ENCODE results near the gene PLXNB2. TPM values are rescaled to one million over a fixed set of nuclear protein-coding genes. Genes with fewer than 3 reads are reported as not detected.
"Not testable (repeated sequence)": the region's sequence is repeated elsewhere in the genome, so short reads cannot be mapped to it uniquely, and the experiment has no call there.

Gene PLXNB2
- total and polyA plus RNA-seq, 4 donors: 123 to 310 (median 173) TPM

GRCh38 chr22:50326225-50326955, 18.9 kb upstream of the PLXNB2 start:
- no peaks in the 10 kb centered on the region for H3K27me3 ChIP-seq (ENCODE audit: control insufficient read depth in 3 of 3, insufficient read depth in 3 of 3, low read length in 2 of 3)
- H3K4me1 ChIP-seq (ENCODE audit: control insufficient read depth in 5 of 5, insufficient read depth in 5 of 5, low read length in 5 of 5): peaks cover 0 to 13% (median 6%) of the 10 kb centered on the region in 5 donors
- ATAC-seq (ENCODE audit: insufficient read depth, low FRiP score): no peak
- H3K4me3 ChIP-seq: peak overlapping the region; percentile 85
- peak overlapping the region in 1 of 2 donors; percentile 76 for H3K27ac ChIP-seq (ENCODE audit: low read depth in 1 of 2, low read length in 1 of 2)
- TF ChIP-seq CTCF (IDR thresholded peaks at IDR 0.05; ENCODE audit: control extremely low read depth, extremely low read depth): no peak
- peak overlapping the region; percentile 38 to 56 for H3K9ac ChIP-seq (ENCODE audit: insufficient read depth in 1 of 2, low read length in 2 of 2)
- no peaks in the 10 kb centered on the region for H3K36me3 ChIP-seq (ENCODE audit: control insufficient read depth in 4 of 4, insufficient read depth in 4 of 4, low read length in 4 of 4)
- 14 to 24% methylated on average over 38 to 56 of the region's 56 CpGs for WGBS, 2 donors
- peak in 1 of 3 donors; percentile 11 for DNase-seq
- H3K9me3 ChIP-seq (ENCODE audit: control insufficient read depth in 4 of 4, insufficient read depth in 3 of 4, low read length in 3 of 4): no peaks in the 10 kb centered on the region

- no peak for DNase-seq
- Histone ChIP-seq H3K36me3 (ENCODE audit: control insufficient read depth in 4 of 4, insufficient read depth in 4 of 4, low read length in 4 of 4) (no peaks in the 10 kb centered on the region), H3K27ac (ENCODE audit: low read depth in 1 of 2, low read length in 1 of 2) (no peak overlapping the region), H3K9ac (ENCODE audit: insufficient read depth in 1 of 2, low read length in 2 of 2) (no peak overlapping the region), H3K4me1 (ENCODE audit: control insufficient read depth in 5 of 5, insufficient read depth in 5 of 5, low read length in 5 of 5) (peaks cover 0 to 13% (median 6%) of the 10 kb centered on the region in 5 donors), H3K9me3 (ENCODE audit: control insufficient read depth in 4 of 4, insufficient read depth in 3 of 4, low read length in 3 of 4) (no peaks in the 10 kb centered on the region), H3K4me3 (no peak overlapping the region), H3K27me3 (ENCODE audit: control insufficient read depth in 3 of 3, insufficient read depth in 3 of 3, low read length in 2 of 3) (no peaks in the 10 kb centered on the region)
- WGBS, 2 donors: 85 to 91% methylated on average over 19 of the region's 19 CpGs
- ATAC-seq (ENCODE audit: insufficient read depth, low FRiP score): no peak
- TF ChIP-seq CTCF (IDR thresholded peaks at IDR 0.05; ENCODE audit: control extremely low read depth, extremely low read depth): no peak
Observed at GRCh38 chr22:50325444-50326224, 18.2 kb upstream of the PLXNB2 start.

GRCh38 chr22:50323900-50324299, 16.5 kb upstream of the PLXNB2 start:
- H3K9ac ChIP-seq (ENCODE audit: insufficient read depth in 1 of 2, low read length in 2 of 2): no peak overlapping the region
- no peak overlapping the region for H3K4me3 ChIP-seq
- no peak for TF ChIP-seq CTCF (IDR thresholded peaks at IDR 0.05; ENCODE audit: control extremely low read depth, extremely low read depth)
- ATAC-seq (ENCODE audit: insufficient read depth, low FRiP score) (no peak), DNase-seq (no peak)
- peaks cover 0 to 13% (median 6%) of the 10 kb centered on the region in 5 donors for H3K4me1 ChIP-seq (ENCODE audit: control insufficient read depth in 5 of 5, insufficient read depth in 5 of 5, low read length in 5 of 5)
- WGBS, 2 donors: 96 to 97% methylated on average over 5 of the region's 5 CpGs
- H3K27ac ChIP-seq (ENCODE audit: low read depth in 1 of 2, low read length in 1 of 2): no peak overlapping the region
- no peaks in the 10 kb centered on the region for H3K27me3 ChIP-seq (ENCODE audit: control insufficient read depth in 3 of 3, insufficient read depth in 3 of 3, low read length in 2 of 3)
- H3K36me3 ChIP-seq (ENCODE audit: control insufficient read depth in 4 of 4, insufficient read depth in 4 of 4, low read length in 4 of 4): no peaks in the 10 kb centered on the region
- no peaks in the 10 kb centered on the region for H3K9me3 ChIP-seq (ENCODE audit: control insufficient read depth in 4 of 4, insufficient read depth in 3 of 4, low read length in 3 of 4)

GRCh38 chr22:50322382-50323104, 15.1 kb upstream of the PLXNB2 start:
- not testable (repeated sequence) for H3K27ac ChIP-seq (ENCODE audit: low read depth in 1 of 2, low read length in 1 of 2); H3K27me3 ChIP-seq (ENCODE audit: control insufficient read depth in 3 of 3, insufficient read depth in 3 of 3, low read length in 2 of 3); H3K9ac ChIP-seq (ENCODE audit: insufficient read depth in 1 of 2, low read length in 2 of 2); H3K9me3 ChIP-seq (ENCODE audit: control insufficient read depth in 4 of 4, insufficient read depth in 3 of 4, low read length in 3 of 4); H3K36me3 ChIP-seq (ENCODE audit: control insufficient read depth in 4 of 4, insufficient read depth in 4 of 4, low read length in 4 of 4); H3K4me1 ChIP-seq (ENCODE audit: control insufficient read depth in 5 of 5, insufficient read depth in 5 of 5, low read length in 5 of 5); H3K4me3 ChIP-seq; DNase-seq; ATAC-seq (ENCODE audit: insufficient read depth, low FRiP score)
- 86 to 95% methylated on average over 9 of the region's 10 CpGs for WGBS, 2 donors
